GM12864 (cell line): ENCODE results near the gene NGB.

Experiments used
- DNase-seq: peaks from one replicate; pipeline ENCODE4 v3.0.0-alpha.2; 2011; ENCODE audit warnings: low read depth
- H3K4me3 ChIP-seq: 2 replicates; pipeline ENCODE4 v1.5.1; 2011; ENCODE audit warnings: mild to moderate bottlenecking, low read depth, low read length, control low read depth
- CTCF ChIP-seq: IDR thresholded peaks from 2 replicates; pipeline ENCODE4 v1.5.1; 2011; ENCODE audit warnings: low read depth, mild to moderate bottlenecking, moderate library complexity, low read length, control low read depth, inconsistent platforms; ENCODE audit errors: missing control alignments

The NGB gene

DNA sequence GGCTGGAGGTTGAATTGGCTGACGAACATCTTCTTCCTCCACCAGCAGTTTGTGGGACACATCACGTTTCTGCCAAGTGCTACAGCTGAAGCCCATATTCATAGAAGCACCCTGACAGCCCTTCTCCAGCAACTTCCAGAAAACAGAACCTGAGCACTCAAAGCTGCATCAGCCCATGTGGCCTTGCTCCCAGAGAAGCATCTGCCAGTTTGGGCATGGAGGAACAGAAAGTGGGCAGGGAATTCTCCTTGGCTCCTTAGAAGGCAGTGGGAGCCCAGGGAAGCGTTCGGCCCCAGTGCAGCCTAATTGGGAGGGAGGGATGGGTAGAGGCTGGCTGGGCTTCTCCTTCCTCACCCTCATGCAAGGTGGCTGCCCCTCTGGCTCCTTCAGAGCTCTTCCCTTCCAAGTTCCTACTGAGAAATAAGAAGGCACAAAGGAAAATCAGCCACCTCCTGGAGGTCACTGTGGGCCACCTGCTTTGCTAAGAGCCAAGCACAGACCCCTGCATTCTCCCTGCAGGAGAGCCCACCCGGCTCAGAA, 4.1 kb upstream of the NGB start:
- no peak overlapping the region for H3K4me3 ChIP-seq
- TF ChIP-seq CTCF: no peak
- no peak for DNase-seq

DNA sequence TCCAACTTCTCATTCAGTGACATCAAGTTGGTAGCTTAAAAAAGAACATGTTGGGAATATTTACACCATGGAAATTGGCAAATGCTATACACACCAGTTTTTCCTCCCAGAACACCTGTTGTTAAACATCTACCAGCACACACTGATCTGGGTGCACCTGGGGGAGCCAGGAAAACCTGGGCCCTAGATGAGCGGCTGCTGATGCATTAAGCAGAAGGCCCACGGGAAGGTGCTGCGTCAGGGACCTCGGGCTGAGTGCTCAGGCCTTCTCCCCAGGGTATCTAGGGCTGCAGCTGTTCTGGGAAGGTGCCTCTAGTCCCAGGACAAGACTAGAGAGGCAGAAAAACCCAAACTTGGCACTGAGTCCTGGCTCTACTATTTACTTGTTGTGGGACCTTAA, 2.8 kb upstream of the NGB start:
- TF ChIP-seq CTCF: no peak
- no peak overlapping the region for H3K4me3 ChIP-seq
- DNase-seq: no peak

DNA sequence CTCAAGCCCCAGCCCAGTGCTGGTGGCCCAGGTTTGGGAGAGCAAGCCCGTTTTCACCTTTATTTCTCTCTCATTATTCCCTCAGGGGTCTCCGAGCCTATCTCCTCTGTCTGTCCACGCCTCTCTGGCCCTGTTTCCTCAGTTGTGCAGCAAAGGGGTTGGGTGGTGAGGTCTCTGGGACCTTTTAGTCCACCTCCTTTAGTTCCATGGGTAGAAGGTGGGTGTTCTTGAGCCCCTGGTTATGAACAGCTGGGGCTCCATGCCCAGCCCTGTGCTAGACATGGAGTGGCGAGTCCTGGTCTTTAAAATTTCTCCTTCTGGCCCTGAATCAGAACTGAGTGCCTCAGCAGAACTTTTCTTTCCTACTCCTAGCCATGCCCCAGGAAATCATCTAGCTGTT, 1.3 kb upstream of the NGB start:
- TF ChIP-seq CTCF: no peak
- DNase-seq: no peak
- H3K4me3 ChIP-seq: no peak overlapping the region

DNA sequence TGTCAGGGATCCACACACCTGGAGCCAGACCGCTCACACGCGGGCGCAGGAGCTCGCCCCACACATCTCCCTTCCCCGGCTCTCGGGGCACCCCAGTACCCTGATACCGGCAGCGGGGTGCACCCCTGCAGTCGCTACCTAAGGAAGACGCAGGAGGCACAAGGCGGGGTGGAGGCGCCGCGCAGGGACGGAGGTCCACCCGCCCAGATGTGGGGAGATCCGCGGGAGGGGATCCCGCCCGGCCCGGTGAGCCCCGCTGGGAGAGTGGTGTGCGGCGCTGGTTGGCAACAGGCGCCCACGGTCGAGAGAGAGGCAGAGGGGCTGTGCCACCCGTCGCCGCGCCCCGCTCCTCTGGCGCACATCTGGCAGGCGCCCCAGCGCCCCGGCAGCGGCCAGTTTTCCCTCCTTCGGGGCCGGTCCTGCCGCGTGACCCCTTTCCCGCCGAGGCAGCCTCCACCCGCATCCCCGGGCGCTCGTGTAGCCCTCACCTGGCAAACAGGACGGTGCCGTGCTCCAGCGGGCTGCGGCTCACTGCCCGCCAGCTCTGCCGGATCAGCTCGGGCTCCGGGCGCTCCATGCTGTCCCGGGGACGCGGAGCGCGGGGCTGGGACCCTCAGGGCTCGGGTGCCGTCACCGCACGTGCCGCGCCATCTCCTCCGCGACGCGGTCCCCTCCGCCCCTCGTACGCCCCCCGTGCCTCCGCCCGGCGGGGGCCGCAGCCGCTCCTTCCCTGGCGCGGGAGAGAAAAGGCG, 469 bp downstream of the NGB start:
- TF ChIP-seq CTCF: no peak
- H3K4me3 ChIP-seq: no peak overlapping the region
- no peak for DNase-seq

DNA sequence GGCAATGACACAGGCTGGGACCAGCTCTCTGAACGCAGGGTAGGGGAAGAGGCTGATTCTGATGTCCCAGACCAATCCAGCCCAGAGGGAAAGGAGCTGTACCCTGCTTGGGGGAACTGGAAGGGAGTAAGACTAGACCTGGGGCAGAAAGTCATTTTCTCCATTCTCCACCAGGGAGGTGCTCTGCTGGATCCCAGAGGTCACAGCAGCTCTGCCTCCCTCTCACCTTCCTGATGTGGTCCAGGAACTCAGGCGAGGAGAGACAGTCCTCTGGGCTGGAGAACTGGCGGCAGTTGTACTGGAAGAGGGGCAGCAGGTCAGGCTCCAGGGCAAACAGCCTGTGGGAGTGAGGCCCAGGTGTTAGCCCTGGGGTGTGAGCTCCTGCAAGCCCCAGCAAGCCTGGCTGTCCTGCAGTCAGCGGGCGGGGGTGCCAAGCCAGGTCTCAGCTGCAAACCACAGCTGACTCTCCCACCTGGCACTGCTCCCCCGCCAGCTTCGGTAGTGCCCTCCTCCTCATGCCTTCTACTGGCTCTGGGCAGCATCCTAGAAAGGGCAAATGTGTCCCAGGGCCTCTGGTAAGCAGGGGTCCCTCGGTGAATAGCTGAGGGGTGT, 1.9 kb downstream of the NGB start:
- TF ChIP-seq CTCF: no peak
- DNase-seq: no peak
- H3K4me3 ChIP-seq: no peak overlapping the region

- H3K4me3 ChIP-seq: no peak overlapping the region
- TF ChIP-seq CTCF: no peak
- no peak for DNase-seq
These were observed 2.9 kb downstream of the NGB start for GRCh38 chr14:77267937-77268699.
